Measurements from ENCODE around the gene HCRTR1.

GRCh38 chr1:31600641-31601040, 16.8 kb upstream of the HCRTR1 start:
- TF ChIP-seq CTCF (IDR thresholded peaks at IDR 0.05) (no peak), POLR2A (IDR thresholded peaks at IDR 0.05) (no peak)
